B cell (primary cell): Measurements from ENCODE around the gene ZAR1L. TPM values are rescaled to one million over a fixed set of nuclear protein-coding genes. Genes with fewer than 3 reads are reported as not detected.
"Not testable (repeated sequence)": the region's sequence is repeated elsewhere in the genome, so short reads cannot be mapped to it uniquely, and the experiment has no call there.

Experiments used
- ATAC-seq: fragments of 200-7000 bp; cut with Tn5 transposase; one replicate; pipeline ENCODE4 v1.10.0; 2021; ENCODE audit warnings: low read depth, mild to moderate bottlenecking, moderate number of reproducible peaks, moderate library complexity
- CTCF ChIA-PET: fragments of 350-600 bp; sonication (Branson Sonifier 250); formaldehyde crosslinking; loops from one replicate; lab custom pipeline; 2021; ENCODE audit warnings: antibody characterized with exemption, inconsistent platforms; lab: Charles Lee
- POLR2A ChIA-PET: fragments of 350-600 bp; sonication (Branson Sonifier 250); formaldehyde crosslinking; loops from one replicate; lab custom pipeline; 2021; ENCODE audit warnings: antibody characterized with exemption; lab: Charles Lee
- DNase-seq: peaks from one replicate; pipeline ENCODE4 v3.0.0; 2013
- H2AFZ ChIP-seq: 2 replicates; pipeline ENCODE4 v1.6.1; 2012; ENCODE audit warnings: mild to moderate bottlenecking, low read depth, low read length; ENCODE audit not compliant: insufficient read depth, poor library complexity, severe bottlenecking
- H3K27ac ChIP-seq, 2 donors: 1 replicate in 1 of 2; 2 replicates in 1 of 2; pipeline ENCODE4 v1.5.1; 2012 to 2013; ENCODE audit warnings: low read length in 2 of 2, mild to moderate bottlenecking in 2 of 2, moderate library complexity in 1 of 2
- H3K27me3 ChIP-seq, 4 experiments: fragments of 200-600 bp in 1 of 4; sonication (generic) in 1 of 4; replicated peaks in 1 of 4; 1 replicate in 2 of 4; 2 replicates in 2 of 4; pipeline versions ENCODE4 v1.6.1 to v1.7.0; 2013 to 2016; ENCODE audit warnings: low read length in 3 of 4, mild to moderate bottlenecking in 2 of 4, mixed read lengths in 1 of 4, moderate library complexity in 1 of 4; ENCODE audit not compliant: insufficient read depth in 4 of 4, control insufficient read depth in 3 of 4; ENCODE audit errors: control extremely low read depth in 1 of 4
- H3K36me3 ChIP-seq, 2 experiments: replicated peaks in 1 of 2; 1 replicate in 1 of 2; 2 replicates in 1 of 2; pipeline versions ENCODE4 v1.6.1 to v1.7.1; 2013; ENCODE audit warnings: low read length in 1 of 2; ENCODE audit not compliant: insufficient read depth in 2 of 2, control insufficient read depth in 1 of 2; ENCODE audit errors: control extremely low read depth in 1 of 2, extremely low read depth in 1 of 2
- H3K4me1 ChIP-seq, 2 donors: fragments of 200-600 bp in 1 of 2; sonication (generic) in 1 of 2; 1 replicate in 1 of 2; 2 replicates in 1 of 2; pipeline versions ENCODE4 v1.5.1 to v1.6.1; 2013 to 2017; ENCODE audit warnings: low read length in 2 of 2; ENCODE audit not compliant: control insufficient read depth in 2 of 2, insufficient read depth in 2 of 2
- H3K4me2 ChIP-seq: replicated peaks from 2 replicates; pipeline ENCODE3; 2012; ENCODE audit warnings: mild to moderate bottlenecking, low read depth, low read length; ENCODE audit not compliant: poor library complexity, severe bottlenecking
- H3K4me3 ChIP-seq, 5 experiments: fragments of 200-600 bp in 1 of 5; sonication (generic) in 1 of 5; 1 replicate in 3 of 5; 2 replicates in 2 of 5; pipeline versions ENCODE4 v1.5.1 to v1.7.0; 2011 to 2016; ENCODE audit warnings: low read length in 4 of 5, mild to moderate bottlenecking in 4 of 5, low read depth in 2 of 5, control low read depth in 1 of 5, moderate library complexity in 1 of 5; ENCODE audit not compliant: insufficient read depth in 1 of 5; ENCODE audit errors: control extremely low read depth in 1 of 5, extremely low read depth in 1 of 5
- H3K79me2 ChIP-seq: fragments of 200-600 bp; sonication (generic); one replicate; pipeline ENCODE4 v1.6.0; 2016; ENCODE audit warnings: low read length; ENCODE audit not compliant: control insufficient read depth, insufficient read depth
- H3K9ac ChIP-seq: fragments of 200-600 bp; sonication (generic); 2 replicates; pipeline ENCODE4 v1.6.1; 2017; ENCODE audit warnings: mild to moderate bottlenecking, low read length, moderate library complexity
- H3K9me3 ChIP-seq, 3 donors: one replicate each; pipeline versions ENCODE4 v1.6.1 to v1.7.1; 2013; ENCODE audit warnings: low read length in 2 of 3; ENCODE audit not compliant: control insufficient read depth in 2 of 3, insufficient read depth in 1 of 3; ENCODE audit errors: control extremely low read depth in 1 of 3
- H4K20me1 ChIP-seq: 2 replicates; pipeline ENCODE4 v1.6.0; 2012; ENCODE audit warnings: mild to moderate bottlenecking, low read length; ENCODE audit not compliant: insufficient read depth, control insufficient read depth, poor library complexity, severe bottlenecking
- H3K27ac Mint-ChIP-seq: one replicate; pipeline ENCODE4 v1.8.0; 2021; ENCODE audit warnings: mixed read lengths
- H3K27me3 Mint-ChIP-seq: one replicate; pipeline ENCODE4 v1.8.0; 2021; ENCODE audit warnings: mixed read lengths
- H3K4me1 Mint-ChIP-seq: one replicate; pipeline ENCODE4 v1.8.0; 2021; ENCODE audit warnings: mixed read lengths
- H3K4me3 Mint-ChIP-seq: one replicate; pipeline ENCODE4 v1.8.0; 2021; ENCODE audit warnings: mixed read lengths
- H3K9me3 Mint-ChIP-seq: one replicate; pipeline ENCODE4 v1.8.0; 2022; ENCODE audit warnings: mixed read lengths; ENCODE audit not compliant: insufficient read depth
- EZH2 ChIP-seq: IDR thresholded peaks from 2 replicates; pipeline ENCODE4 v1.6.1; 2012; ENCODE audit warnings: borderline replicate concordance, low read depth, mild to moderate bottlenecking, moderate library complexity, low read length; ENCODE audit not compliant: insufficient read depth, poor library complexity, severe bottlenecking
- WGBS: methylation state at CpG from one replicate; pipeline ENCODE4 v1.1.5; 2013; ENCODE audit warnings: missing lambda C conversion rate; ENCODE audit not compliant: insufficient coverage; 5-methylcytosine and 5-hydroxymethylcytosine counted together
- intact Hi-C: fragments of 100-400 bp; cut with micrococcal nuclease; formaldehyde crosslinking; loops from one replicate; pipeline ENCODE4 v1.10.0; 2022
- polyA plus RNA-seq: library from polyadenylated mRNA; depleted of rRNA; stranded (reverse); fragments of >200 nt; gene quantifications from 2 replicates; pipeline ENCODE4 v1.2.3, GENCODE V29; 2012
- total RNA-seq, 2 donors: library from RNA; stranded (reverse); fragments of 120-200 nt in 1 of 2; gene quantifications; 1 replicate in 1 of 2; 2 replicates in 1 of 2; pipeline versions ENCODE4 v1.2.3 to v1.2.4, GENCODE V29; 2013 to 2022
- TF ChIP-seq, protein P1 (sequence below): fragments of 200-600 bp; IDR thresholded peaks from one replicate; pipeline ENCODE4 v1.8.0; 2022; ENCODE audit warnings: antibody characterized with exemption, mild to moderate bottlenecking

The ZAR1L gene
- total and polyA plus RNA-seq, 2 donors (not counting 1 experiment from before 2014, with no cell fraction given), result not detected

DNA sequence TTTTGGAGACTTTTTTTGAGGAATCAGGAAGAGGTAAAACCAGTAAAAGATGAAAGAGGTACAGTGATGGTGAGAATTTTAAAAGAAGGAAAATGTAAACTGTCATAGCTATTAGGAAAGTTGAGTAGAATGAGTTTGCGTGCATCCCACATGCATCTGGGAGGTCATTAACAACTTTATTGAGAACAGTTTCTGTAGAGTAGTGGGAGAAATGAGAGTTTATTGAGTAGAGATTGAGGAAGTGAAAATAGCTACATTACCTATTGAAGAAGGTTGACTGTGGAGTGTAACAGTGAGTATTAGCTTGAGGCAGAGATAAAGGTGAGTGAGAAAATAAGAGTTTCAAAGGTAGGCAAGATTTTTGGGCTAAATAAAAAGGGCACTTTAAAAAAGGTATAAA, 38.9 kb upstream of the ZAR1L start:
- POLR2A ChIA-PET, result interaction anchor here (0.6 kb wide), 1 partner anchor 58 kb away, joined by 3 read pairs; no protein-coding TSS in a partner anchor
- CTCF ChIA-PET, result no interaction called here
- WGBS, result 100% methylated on average over 1 of the region's 1 CpG
- Histone ChIP-seq H3K9me3 (no peaks in the 10 kb centered on the region), H3K4me2 (no peak overlapping the region), H3K27me3 (no peaks in the 10 kb centered on the region), H3K4me1 (no peaks in the 10 kb centered on the region), H3K79me2 (no peaks in the 10 kb centered on the region), H4K20me1 (no peaks in the 10 kb centered on the region), H3K36me3 (peaks cover 0 to 4% of the 10 kb centered on the region in 2 experiments), H3K9ac (no peak overlapping the region), H3K27ac (no peak overlapping the region), H2AFZ (no peak overlapping the region), H3K4me3 (no peak overlapping the region)
- Mint-ChIP-seq H3K27ac (no peak overlapping the region), H3K9me3 (no peaks in the 10 kb centered on the region), H3K27me3 (no peaks in the 10 kb centered on the region), H3K4me1 (no peaks in the 10 kb centered on the region), H3K4me3 (no peak overlapping the region)
- intact Hi-C loops, result no loop called here
- TF ChIP-seq, protein P1, sequence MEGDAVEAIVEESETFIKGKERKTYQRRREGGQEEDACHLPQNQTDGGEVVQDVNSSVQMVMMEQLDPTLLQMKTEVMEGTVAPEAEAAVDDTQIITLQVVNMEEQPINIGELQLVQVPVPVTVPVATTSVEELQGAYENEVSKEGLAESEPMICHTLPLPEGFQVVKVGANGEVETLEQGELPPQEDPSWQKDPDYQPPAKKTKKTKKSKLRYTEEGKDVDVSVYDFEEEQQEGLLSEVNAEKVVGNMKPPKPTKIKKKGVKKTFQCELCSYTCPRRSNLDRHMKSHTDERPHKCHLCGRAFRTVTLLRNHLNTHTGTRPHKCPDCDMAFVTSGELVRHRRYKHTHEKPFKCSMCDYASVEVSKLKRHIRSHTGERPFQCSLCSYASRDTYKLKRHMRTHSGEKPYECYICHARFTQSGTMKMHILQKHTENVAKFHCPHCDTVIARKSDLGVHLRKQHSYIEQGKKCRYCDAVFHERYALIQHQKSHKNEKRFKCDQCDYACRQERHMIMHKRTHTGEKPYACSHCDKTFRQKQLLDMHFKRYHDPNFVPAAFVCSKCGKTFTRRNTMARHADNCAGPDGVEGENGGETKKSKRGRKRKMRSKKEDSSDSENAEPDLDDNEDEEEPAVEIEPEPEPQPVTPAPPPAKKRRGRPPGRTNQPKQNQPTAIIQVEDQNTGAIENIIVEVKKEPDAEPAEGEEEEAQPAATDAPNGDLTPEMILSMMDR, result no peak
- no peak for TF ChIP-seq EZH2
- DNase-seq (peak; percentile 8), ATAC-seq (no peak)

DNA sequence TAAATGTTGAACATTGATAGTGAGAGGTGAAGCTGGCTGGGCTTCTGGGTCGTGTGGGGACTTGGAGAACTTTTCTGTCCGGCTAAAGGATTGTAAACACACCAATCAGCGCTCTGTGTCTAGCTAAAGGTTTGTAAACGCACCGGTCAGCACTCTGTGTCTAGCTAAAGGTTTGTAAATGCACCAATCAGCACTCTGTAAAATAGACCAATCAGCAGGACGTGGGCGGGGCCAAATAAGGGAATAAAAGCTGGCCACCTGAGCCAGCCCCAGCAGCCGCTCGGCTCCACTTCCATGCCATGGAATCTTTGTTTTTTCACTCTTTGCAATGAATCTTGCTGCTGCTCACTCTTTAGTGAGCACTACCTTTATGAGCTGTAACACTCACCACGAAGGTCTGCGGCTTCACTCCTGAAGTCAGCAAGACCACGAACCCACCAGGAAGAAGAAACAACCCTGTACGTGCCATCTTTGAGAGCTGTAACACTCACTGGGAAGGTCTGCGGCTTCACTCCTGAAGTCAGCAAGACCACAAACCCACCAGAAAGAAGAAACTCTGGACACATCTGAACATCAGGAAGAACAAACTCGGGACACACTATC, 35.8 kb upstream of the ZAR1L start:
- intact Hi-C loops, H3K9me3 Mint-ChIP-seq, H3K9me3 ChIP-seq, H4K20me1 ChIP-seq, DNase-seq, H3K4me1 ChIP-seq, H3K27me3 Mint-ChIP-seq, CTCF ChIA-PET, H3K4me1 Mint-ChIP-seq, H3K79me2 ChIP-seq, H3K9ac ChIP-seq, H3K4me3 Mint-ChIP-seq, H3K4me2 ChIP-seq, POLR2A ChIA-PET, H3K27ac ChIP-seq, H2AFZ ChIP-seq, ATAC-seq, H3K36me3 ChIP-seq, H3K27ac Mint-ChIP-seq, H3K4me3 ChIP-seq, H3K27me3 ChIP-seq: not testable (repeated sequence)
- 85% methylated on average over 15 of the region's 15 CpGs for WGBS
